DND-41 (cell line): Measurements from ENCODE around the gene TUB.

ENCODE experiments used
- ATAC-seq: fragments of 200-7000 bp; cut with Tn5 transposase; 3 replicates; pipeline ENCODE4 v1.9.1; 2021; ENCODE audit warnings: low read depth; ENCODE audit not compliant: insufficient read depth
- DNase-seq: peaks from one replicate; pipeline ENCODE4 v3.0.0-alpha.2; 2020
- H2AFZ ChIP-seq: 2 replicates; pipeline ENCODE4 v1.6.0; 2012; ENCODE audit warnings: low read depth, low read length
- H3K27ac ChIP-seq: 2 replicates; pipeline ENCODE4 v1.5.1; 2012; ENCODE audit warnings: low read length, inconsistent platforms
- H3K27me3 ChIP-seq: fragments of 200-600 bp; sonication (generic); 2 replicates; pipeline ENCODE4 v1.6.0; 2012; ENCODE audit warnings: low read length, mild to moderate bottlenecking, inconsistent platforms; ENCODE audit not compliant: insufficient read depth, poor library complexity
- H3K36me3 ChIP-seq: 2 replicates; pipeline ENCODE4 v1.5.1; 2012; ENCODE audit warnings: low read length, inconsistent platforms; ENCODE audit not compliant: insufficient read depth
- H3K4me1 ChIP-seq: 2 replicates; pipeline ENCODE4 v1.5.1; 2012; ENCODE audit warnings: mild to moderate bottlenecking, low read length; ENCODE audit not compliant: insufficient read depth
- H3K4me2 ChIP-seq: 2 replicates; pipeline ENCODE4 v1.6.0; 2012; ENCODE audit warnings: mild to moderate bottlenecking, moderate library complexity, low read length, inconsistent platforms; ENCODE audit not compliant: insufficient read depth
- H3K4me3 ChIP-seq, 2 experiments: fragments of 200-600 bp in 1 of 2; shearing (Covaris generic) in 1 of 2; 2 replicates each; pipeline ENCODE4 v1.5.1; 2012 to 2016; ENCODE audit warnings: inconsistent platforms in 2 of 2, low read length in 2 of 2, mild to moderate bottlenecking in 2 of 2, low read depth in 1 of 2, moderate library complexity in 1 of 2
- H3K79me2 ChIP-seq: 2 replicates; pipeline ENCODE4 v1.6.0; 2012; ENCODE audit warnings: low read length, inconsistent platforms; ENCODE audit not compliant: insufficient read depth
- H3K9ac ChIP-seq: 2 replicates; pipeline ENCODE4 v1.6.0; 2012; ENCODE audit warnings: low read depth, mild to moderate bottlenecking, inconsistent platforms, low read length, moderate library complexity
- H3K9me3 ChIP-seq: 2 replicates; pipeline ENCODE4 v1.5.1; 2012; ENCODE audit warnings: low read length, moderate library complexity, mild to moderate bottlenecking, inconsistent platforms; ENCODE audit not compliant: insufficient read depth, severe bottlenecking
- H4K20me1 ChIP-seq: 2 replicates; pipeline ENCODE4 v1.6.0; 2012; ENCODE audit warnings: low read length; ENCODE audit not compliant: insufficient read depth
- CTCF ChIP-seq: IDR thresholded peaks from 2 replicates; pipeline ENCODE4 v1.5.1; 2012; ENCODE audit warnings: borderline replicate concordance, low read length, moderate library complexity, mild to moderate bottlenecking; ENCODE audit not compliant: poor library complexity, severe bottlenecking; ENCODE audit errors: extremely low read depth
- EZH2 ChIP-seq: IDR thresholded peaks from 3 replicates; pipeline ENCODE4 v1.6.1; 2012; ENCODE audit warnings: borderline replicate concordance, low read depth, mild to moderate bottlenecking, moderate library complexity, low read length, inconsistent platforms; ENCODE audit not compliant: severe bottlenecking

The TUB gene

DNA sequence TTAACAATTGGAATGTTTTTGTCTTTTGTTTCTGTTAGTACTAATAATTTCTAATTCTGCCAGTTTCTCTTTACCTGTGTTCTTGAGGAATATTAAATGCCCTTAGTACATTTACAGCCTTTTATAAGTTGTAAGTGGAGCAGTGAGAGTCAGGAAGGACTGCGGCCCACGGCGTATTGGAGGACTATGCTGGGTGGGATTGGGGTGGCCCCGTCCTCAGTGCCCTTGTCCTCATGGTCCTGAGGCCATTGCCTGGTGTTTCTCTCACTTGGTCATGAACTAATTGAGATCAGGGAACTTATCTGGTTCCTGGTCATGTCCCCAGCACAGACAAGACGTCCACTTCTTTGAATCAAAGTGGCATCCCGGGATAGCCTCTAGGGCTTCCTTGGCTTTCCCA lies 3.3 kb downstream of the TUB start:
- no peak overlapping the region for H2AFZ ChIP-seq
- DNase-seq, result no peak
- no peaks in the 10 kb centered on the region for H3K4me1 ChIP-seq
- H3K27me3 ChIP-seq, result no peaks in the 10 kb centered on the region
- no peak overlapping the region for H3K4me2 ChIP-seq
- H3K27ac ChIP-seq, result no peak overlapping the region
- H3K4me3 ChIP-seq, result no peak overlapping the region
- no peaks in the 10 kb centered on the region for H4K20me1 ChIP-seq
- ATAC-seq, result no peak
- H3K9ac ChIP-seq, result no peak overlapping the region
- no peaks in the 10 kb centered on the region for H3K79me2 ChIP-seq
- TF ChIP-seq CTCF (no peak), EZH2 (no peak)
- no peaks in the 10 kb centered on the region for H3K36me3 ChIP-seq
- H3K9me3 ChIP-seq, result no peaks in the 10 kb centered on the region

DNA sequence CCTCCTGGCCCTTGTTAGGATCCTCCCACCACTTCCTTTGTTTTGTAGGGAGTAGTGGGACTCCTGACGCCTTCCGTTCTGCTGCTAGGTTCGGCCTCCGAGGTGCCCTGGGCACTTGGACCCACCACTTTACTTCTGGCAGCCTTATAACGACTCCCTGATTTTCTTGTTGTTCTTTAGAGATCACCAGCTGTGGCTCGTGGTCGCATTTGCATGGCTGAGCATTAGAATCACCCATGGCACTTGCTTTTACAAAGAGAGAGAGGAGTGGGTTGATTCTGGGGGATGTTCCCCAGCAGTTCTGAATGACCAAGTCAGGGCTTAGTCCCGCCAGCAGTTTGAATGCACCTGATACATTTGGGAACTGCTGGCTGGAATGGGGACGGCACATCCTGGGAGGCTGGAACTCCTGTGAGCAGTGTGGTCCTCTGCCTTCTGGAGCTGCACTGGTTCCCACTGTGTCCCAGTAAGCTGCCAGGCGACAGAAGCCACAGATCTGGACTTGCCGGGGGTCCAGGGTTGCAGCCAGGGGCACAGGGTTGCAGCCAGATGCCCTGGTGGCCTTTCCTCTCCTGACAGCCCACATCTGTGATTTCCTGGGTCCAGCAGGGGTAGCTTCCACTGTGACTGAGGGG lies 4.1 kb downstream of the TUB start:
- Histone ChIP-seq H4K20me1 (no peaks in the 10 kb centered on the region), H3K27me3 (no peaks in the 10 kb centered on the region), H3K4me2 (no peak overlapping the region), H3K4me1 (no peaks in the 10 kb centered on the region), H3K36me3 (no peaks in the 10 kb centered on the region), H3K4me3 (no peak overlapping the region), H2AFZ (no peak overlapping the region), H3K79me2 (no peaks in the 10 kb centered on the region), H3K9ac (no peak overlapping the region), H3K9me3 (no peaks in the 10 kb centered on the region), H3K27ac (no peak overlapping the region)
- TF ChIP-seq EZH2 (no peak), CTCF (no peak)
- no peak for DNase-seq
- ATAC-seq, result no peak

- Histone ChIP-seq H3K27ac (no peak overlapping the region), H3K27me3 (no peaks in the 10 kb centered on the region), H3K4me1 (no peaks in the 10 kb centered on the region), H3K79me2 (no peaks in the 10 kb centered on the region), H4K20me1 (no peaks in the 10 kb centered on the region), H3K9me3 (no peaks in the 10 kb centered on the region), H2AFZ (no peak overlapping the region), H3K9ac (no peak overlapping the region), H3K4me2 (no peak overlapping the region), H3K4me3 (no peak overlapping the region), H3K36me3 (no peaks in the 10 kb centered on the region)
- ATAC-seq (no peak), DNase-seq (no peak)
- TF ChIP-seq EZH2 (no peak), CTCF (no peak)
Observed at GRCh38 chr11:8086001-8086479, 5.0 kb downstream of the TUB start.
